T47D (cell line): ENCODE results near the gene KCNQ4.

Experiments used
- DNase-seq, 2 experiments: peaks; one replicate each; pipeline versions ENCODE4 v3.0.0 to v3.0.0-alpha.2; 2011 to 2012; ENCODE audit warnings: low read depth in 1 of 2, low spot score in 1 of 2
- JUND ChIP-seq: IDR thresholded peaks from 2 replicates; pipeline ENCODE4 v1.6.1; 2012; ENCODE audit warnings: low read depth
- in situ Hi-C: cut with HindIII; loops from 2 replicates; pipeline ENCODE4 v1.10.0; 2016; ENCODE audit warnings: low sequenced_read_pairs, low pct_unique_long_range_greater_than_20kb

Gene KCNQ4

DNA sequence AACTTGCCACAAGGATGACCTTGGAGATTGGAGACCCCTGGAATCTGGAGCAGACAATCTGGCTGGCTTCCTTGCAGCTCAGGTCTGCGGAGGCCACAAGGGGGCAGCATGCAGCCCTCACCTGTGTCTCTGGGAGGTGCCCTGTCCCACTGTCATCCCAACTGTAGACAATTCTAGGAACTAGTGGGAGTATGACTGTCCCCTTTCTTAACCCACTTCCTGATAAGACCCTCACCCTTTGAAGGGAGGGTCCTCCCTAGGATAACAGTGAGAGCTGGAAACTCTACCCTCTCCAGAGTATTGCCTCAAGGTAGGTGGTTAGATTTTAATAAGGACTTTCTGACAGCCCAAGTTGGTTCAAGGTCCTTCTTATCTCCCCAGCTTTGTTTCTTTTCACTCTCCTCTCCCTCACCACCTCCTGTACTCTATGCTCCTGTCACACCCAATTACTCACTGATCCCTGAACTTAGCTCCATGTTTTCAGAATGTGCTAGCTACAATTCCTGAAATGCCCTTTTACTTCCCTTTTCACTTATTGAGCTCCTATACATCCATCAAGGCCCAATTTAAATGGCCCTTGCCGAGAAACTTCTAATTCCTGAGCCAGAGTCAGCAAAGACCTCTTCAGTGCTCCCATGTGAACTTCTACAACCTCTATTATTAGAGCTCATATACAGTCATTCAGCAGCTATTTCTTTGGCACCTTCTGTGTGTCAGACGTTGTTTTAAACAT lies 9.2 kb upstream of the KCNQ4 start:
- DNase-seq: peak in 1 of 2 experiments; percentile 53
- no peak for TF ChIP-seq JUND
- in situ Hi-C loops: no loop called here

DNA sequence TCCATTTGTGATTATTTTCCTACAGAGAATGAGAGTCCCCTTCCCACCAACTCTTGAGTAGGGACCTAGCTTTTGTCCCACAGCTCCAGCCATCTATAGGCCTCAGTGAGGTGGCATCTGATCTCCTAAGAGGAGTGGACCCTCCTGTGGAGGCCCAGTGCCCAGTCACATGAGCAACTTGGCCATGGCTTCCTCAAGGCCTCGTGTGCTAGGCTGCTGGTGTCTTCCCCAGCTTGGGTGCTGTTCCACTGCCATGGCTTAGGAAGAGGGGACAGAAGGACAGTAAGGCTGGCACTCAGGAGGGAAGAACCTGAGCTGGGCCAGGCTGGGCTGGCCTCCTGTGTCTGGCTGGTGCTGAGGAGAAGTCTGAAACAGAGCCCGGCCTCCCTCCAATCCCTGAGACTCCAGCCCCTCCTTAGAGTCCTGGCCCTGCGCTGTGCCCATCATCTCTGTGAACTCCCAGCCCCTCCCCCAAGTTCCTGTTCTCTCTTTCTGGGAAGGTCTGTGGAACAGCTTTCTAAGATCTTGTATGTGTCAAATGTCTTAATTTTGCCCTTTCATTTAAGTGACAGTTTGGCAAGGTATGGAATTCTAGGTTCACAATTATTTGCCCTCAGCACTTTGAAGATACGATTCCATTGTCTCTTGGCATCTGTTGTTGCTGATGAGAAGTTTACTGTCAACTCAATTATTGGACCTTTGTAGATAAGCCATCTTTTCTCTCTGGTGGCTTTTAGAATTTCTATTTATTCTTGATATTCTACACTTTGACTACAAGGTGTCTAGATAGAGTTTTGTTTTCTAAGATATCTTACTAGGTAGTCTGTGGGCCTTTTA lies 7.1 kb upstream of the KCNQ4 start:
- in situ Hi-C loops: no loop called here
- DNase-seq: no peak
- TF ChIP-seq JUND: no peak

DNA sequence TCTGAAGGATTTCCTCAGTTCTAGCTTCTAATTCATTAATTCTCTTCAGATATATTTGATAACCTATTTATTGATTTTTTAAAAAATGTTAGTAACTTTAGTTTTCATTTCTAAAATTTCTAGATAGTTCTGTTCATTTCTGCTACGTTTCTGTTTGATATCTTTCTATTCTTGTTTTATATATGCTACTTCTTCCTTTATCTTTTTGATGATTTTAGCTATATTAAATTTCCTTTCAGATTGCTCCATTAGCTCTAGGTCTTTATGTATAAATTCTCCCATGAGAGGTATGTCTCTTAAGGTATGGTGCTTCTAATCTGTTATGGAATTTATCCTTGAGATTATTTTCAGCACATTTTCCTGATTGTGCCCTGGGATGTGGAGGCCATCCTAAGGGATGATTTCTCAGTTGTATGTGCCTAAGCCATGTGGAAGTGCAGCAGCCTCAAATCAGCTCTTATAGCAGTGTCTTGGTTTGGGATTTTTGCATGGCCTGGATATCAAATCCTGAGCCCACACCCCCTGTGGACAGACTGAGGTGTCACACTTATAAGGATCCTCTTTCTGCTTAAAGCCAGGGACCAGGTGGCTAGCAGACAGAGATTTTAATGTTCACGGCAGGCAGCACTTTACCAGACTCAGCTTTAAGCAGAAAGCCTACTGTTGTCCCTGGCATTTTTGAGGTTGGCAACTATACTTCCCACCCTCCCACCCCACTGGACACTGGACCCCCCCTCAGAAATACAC lies 6.2 kb upstream of the KCNQ4 start:
- no peak for TF ChIP-seq JUND
- DNase-seq: no peak
- in situ Hi-C loops: no loop called here

DNA sequence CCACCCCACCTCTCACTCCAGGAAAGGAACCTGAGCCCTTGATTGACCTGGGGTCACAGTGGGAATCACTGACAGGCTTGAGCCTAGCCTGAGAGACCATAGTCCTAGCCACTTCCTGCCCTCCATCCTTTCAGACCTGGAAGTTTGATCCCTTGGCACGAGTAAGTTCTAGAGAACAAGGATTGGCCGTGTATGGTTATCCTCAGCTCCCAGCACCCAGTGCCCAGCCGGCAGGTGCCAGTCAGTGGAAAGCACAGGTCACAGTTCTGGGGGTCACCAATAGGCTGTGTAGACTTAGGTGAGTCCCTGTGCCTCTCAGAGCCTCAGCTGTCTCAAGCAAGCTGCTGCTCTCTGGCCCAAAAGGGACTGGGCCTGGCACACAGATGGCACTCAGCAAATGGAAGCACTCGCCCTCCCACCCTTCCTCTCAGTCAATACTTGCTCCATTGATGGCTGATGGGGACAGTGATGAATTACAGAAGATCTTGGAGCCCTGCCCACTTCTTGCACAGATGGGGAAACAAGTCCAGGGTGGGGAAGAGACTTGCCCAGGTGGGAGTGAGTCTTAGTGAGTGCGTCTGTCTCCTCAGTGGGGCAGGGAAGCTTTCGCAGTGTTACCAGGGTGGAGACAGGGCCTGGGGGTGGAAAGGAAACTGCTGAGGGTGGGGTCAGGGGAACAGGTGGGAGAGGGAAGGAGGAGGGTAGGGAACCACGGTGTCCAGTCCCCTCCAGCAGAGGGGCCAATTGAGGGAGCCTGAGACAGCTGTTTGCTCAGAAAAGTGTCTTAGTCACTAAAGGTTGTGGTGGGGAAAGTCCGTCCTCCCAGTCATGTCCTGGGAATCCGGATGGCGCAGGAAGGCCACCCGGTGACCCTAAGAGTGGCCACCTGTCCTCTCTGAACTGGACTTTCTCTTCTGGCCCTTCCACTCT lies 2.6 kb upstream of the KCNQ4 start:
- no peak for TF ChIP-seq JUND
- no peak for DNase-seq
- in situ Hi-C loops: no loop called here

DNA sequence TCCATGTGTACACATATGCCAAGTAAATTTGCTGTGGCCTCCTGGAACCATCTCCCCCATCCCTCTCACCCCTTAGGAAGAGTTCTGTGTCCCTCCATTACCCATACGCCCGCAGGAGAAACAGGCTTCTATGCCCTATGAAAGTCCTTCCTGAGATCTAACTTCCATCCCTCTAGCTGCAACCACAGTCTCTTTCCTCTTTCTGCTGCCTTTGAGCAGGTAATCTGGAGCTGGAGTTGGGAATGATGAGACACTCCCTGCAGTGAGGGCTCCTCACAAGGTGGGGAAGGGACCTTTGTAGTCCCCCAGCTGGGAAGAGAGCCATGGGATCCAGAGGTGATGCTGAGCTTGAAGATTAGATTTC lies 2.0 kb upstream of the KCNQ4 start:
- no peak for TF ChIP-seq JUND
- DNase-seq: no peak
- in situ Hi-C loops: no loop called here

DNA sequence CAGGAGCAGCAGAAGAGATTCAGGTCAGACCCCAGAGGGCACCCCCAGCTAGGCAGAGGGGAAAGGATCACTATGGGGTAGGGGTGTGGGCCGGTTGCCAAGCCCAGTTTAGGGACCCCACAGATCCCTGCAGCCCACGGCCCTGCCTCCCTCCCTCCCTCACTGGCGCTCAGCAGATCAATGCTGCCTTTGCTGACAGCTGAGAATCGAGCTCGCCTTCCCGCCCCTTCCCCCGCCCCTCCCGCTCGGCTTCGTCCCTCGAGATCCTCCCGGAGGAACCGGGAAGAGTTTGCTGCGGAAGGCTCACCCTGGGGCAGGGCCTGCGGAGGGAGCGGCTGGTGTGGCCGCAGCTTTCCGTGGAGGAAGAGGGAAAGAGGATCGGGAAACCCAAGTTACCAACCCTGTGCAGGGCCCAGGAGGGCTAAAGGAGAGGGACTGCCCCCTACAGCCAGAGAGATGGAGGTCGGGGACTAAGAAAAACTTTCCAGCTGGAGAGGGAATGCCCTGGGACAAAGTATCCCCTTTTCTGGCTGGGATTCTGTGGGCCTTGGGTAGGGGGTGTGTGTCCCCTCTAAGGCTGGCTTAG lies 1.1 kb upstream of the KCNQ4 start:
- DNase-seq: peak in 1 of 2 experiments; percentile 16
- in situ Hi-C loops: no loop called here
- TF ChIP-seq JUND: no peak

DNA sequence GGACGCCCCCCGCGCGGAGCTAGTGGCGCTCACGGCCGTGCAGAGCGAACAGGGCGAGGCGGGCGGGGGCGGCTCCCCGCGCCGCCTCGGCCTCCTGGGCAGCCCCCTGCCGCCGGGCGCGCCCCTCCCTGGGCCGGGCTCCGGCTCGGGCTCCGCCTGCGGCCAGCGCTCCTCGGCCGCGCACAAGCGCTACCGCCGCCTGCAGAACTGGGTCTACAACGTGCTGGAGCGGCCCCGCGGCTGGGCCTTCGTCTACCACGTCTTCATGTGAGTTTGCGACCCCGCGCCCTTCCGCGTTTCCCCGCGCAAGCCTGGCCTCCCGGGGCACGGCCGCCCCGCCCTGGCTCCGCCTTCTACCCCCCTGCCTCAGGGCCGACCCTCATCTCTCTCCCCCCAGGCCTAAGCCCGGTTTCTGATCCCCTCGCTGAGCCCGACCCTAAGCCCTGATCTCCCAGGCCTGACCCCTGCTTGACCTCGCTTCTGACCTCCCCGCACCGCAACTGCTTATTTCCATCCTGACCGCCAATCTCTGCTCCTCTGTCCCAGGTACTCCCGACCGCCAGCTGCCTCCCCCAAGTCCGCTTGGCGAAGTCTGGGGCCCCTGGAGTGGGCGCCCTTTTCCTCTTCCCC lies 669 bp downstream of the KCNQ4 start:
- no peak for DNase-seq
- TF ChIP-seq JUND: no peak
- in situ Hi-C loops: no loop called here

DNA sequence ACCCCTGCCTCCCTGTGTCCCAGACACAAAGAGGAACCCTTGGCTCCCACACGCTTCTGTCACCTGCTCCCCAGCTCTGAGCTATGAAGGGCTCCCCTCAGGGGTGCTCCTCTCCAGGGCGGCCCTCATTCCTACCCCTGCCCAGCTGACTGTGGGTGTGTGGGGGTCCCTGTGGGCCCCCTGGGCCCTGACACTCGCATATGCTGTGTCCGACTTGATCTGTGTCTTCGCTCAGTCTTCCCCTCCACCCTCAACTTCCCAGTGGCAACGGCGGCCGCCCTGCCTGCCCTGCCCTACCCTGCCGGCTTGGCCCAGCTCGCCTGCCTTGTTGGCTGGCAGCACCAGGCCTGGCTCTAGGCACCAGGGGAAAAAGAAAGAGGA lies 1.2 kb downstream of the KCNQ4 start:
- no peak for DNase-seq
- no peak for TF ChIP-seq JUND
- in situ Hi-C loops: no loop called here

DNA sequence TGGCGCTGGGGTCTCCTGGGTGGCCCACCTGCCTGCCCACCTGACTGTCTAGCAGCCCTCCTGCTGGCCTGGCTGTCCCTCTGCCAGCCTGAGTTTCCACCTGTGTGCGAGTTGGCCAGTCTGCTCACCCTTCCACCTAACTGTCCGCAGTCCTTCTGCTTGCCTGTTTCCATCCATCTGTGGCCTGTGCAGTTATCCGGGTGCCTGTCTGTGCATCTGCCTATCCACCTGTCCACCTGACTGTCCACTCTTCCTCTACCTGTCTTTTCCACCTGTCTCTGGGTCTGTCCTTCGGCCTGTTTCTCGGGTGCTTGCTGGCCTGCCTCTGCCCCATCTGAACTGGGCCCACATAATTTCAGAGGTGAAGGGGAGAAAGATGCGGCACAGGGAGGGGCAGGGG lies 1.9 kb downstream of the KCNQ4 start:
- TF ChIP-seq JUND: no peak
- in situ Hi-C loops: no loop called here
- DNase-seq: no peak

DNA sequence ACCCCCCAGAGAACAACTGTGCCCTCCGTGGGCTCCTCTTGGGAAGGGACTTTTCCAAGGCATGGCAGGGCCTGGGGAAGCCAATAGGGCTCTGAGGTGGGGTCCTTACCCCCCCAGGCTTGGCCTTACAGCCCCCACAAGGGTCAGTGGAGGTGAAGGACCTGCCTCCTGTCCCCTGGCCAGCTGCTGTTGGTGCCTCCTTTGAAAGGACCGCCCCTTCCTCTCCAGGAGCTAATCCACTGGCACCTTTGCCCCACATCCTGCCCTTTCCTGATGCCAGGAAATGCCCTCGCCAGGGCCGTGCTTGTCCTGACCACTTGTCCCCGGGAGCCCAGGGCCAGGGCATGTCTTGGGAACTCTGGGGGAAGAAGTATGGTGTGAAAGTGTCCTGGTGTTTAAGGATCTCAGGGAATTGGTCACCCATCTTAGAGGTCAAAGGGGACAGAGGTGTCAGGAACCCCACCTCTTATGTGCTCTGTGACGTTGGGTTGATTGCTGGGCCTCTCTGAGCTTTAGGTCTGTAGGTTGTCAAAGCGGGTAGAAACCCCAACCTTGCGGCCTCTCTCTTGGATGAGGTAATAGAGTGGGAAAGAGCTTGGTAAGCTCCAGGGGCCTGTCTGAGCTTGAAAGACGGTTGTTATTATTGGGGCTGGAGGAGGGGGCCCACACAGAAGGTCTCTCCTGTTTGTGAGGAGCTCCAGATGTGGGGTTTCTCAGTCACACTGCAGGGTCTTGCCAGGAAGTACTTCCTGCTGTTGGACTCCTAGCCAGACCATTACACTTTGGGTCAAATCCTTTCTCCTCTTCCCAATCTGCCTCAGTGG lies 2.8 kb downstream of the KCNQ4 start:
- TF ChIP-seq JUND: no peak
- DNase-seq: no peak
- in situ Hi-C loops: no loop called here
